Mesendoderm (in vitro differentiated cells): ENCODE data around the gene FTH1.

ENCODE experiments used
- DNase-seq: peaks from one replicate; pipeline ENCODE4 v3.0.0; 2013
- H2AK5ac ChIP-seq: 2 replicates; pipeline ENCODE4 v1.6.1; 2013; ENCODE audit warnings: low read length, inconsistent platforms
- H2BK120ac ChIP-seq: 2 replicates; pipeline ENCODE4 v1.6.1; 2013; ENCODE audit warnings: low read depth, mild to moderate bottlenecking, low read length, moderate library complexity, mixed read lengths
- H2BK15ac ChIP-seq: replicated peaks from 2 replicates; pipeline ENCODE4 v1.6.1; 2013; ENCODE audit warnings: low read depth, mild to moderate bottlenecking, moderate library complexity
- H2BK5ac ChIP-seq: 2 replicates; pipeline ENCODE4 v1.6.1; 2013; ENCODE audit warnings: low read length, inconsistent platforms
- H3K18ac ChIP-seq: 2 replicates; pipeline ENCODE4 v1.6.1; 2013; ENCODE audit warnings: mild to moderate bottlenecking, low read length, mixed read lengths
- H3K23ac ChIP-seq: one replicate; pipeline ENCODE4 v1.6.1; 2013; ENCODE audit warnings: low read length
- H3K27ac ChIP-seq: 2 replicates; pipeline ENCODE4 v1.5.1; 2013; ENCODE audit warnings: low read depth, mild to moderate bottlenecking, inconsistent platforms, low read length, moderate library complexity
- H3K27me3 ChIP-seq: 2 replicates; pipeline ENCODE4 v1.6.1; 2013; ENCODE audit warnings: low read length, control low read depth, mild to moderate bottlenecking, inconsistent platforms; ENCODE audit not compliant: insufficient read depth, poor library complexity
- H3K36me3 ChIP-seq: 2 replicates; pipeline ENCODE4 v1.6.1; 2013; ENCODE audit warnings: low read length, inconsistent platforms; ENCODE audit not compliant: control insufficient read depth, insufficient read depth
- H3K4ac ChIP-seq: one replicate; pipeline ENCODE4 v1.6.1; 2013; ENCODE audit warnings: low read depth, mild to moderate bottlenecking, low read length, moderate library complexity
- H3K4me1 ChIP-seq: 2 replicates; pipeline ENCODE4 v1.6.1; 2013; ENCODE audit warnings: low read depth, low read length, inconsistent platforms; ENCODE audit not compliant: control insufficient read depth
- H3K4me2 ChIP-seq: 2 replicates; pipeline ENCODE4 v1.6.1; 2013; ENCODE audit warnings: low read length
- H3K4me3 ChIP-seq: 2 replicates; pipeline ENCODE4 v1.5.1; 2013; ENCODE audit warnings: mild to moderate bottlenecking, low read length
- H3K56ac ChIP-seq: one replicate; pipeline ENCODE4 v1.6.1; 2013; ENCODE audit warnings: low read length
- H3K79me1 ChIP-seq: 2 replicates; pipeline ENCODE4 v1.6.1; 2013; ENCODE audit warnings: low read length, inconsistent platforms
- H3K79me2 ChIP-seq: 2 replicates; pipeline ENCODE4 v1.6.1; 2013; ENCODE audit warnings: mild to moderate bottlenecking, low read length; ENCODE audit not compliant: control insufficient read depth, insufficient read depth
- H3K9ac ChIP-seq: 2 replicates; pipeline ENCODE4 v1.6.1; 2013; ENCODE audit warnings: low read length, inconsistent platforms
- H4K5ac ChIP-seq: one replicate; pipeline ENCODE4 v1.6.1; 2013; ENCODE audit warnings: low read length
- H4K8ac ChIP-seq: one replicate; pipeline ENCODE4 v1.6.1; 2013; ENCODE audit warnings: low read depth, mild to moderate bottlenecking, control low read depth, low read length, moderate library complexity
- WGBS: extraction: QIAGEN DNeasy Blood & Tissue Kit; methylation state at CpG from one replicate; pipeline ENCODE4 v1.1.7; 2013; ENCODE audit warnings: low lambda C conversion rate, missing lambda C conversion rate; ENCODE audit not compliant: insufficient coverage; ENCODE audit errors: extremely low coverage; 5-methylcytosine and 5-hydroxymethylcytosine counted together

Gene FTH1

GRCh38 chr11:61971248-61972111 lies 4.0 kb upstream of the FTH1 start:
- DNase-seq: peak; percentile 100
- Histone ChIP-seq H3K23ac (no peak overlapping the region), H3K36me3 (no peaks in the 10 kb centered on the region), H4K5ac (peak overlapping the region; percentile 47), H3K56ac (peak overlapping the region; percentile 86), H2AK5ac (peak overlapping the region; percentile 63), H3K27ac (peak overlapping the region; percentile 19), H2BK5ac (peak overlapping the region; percentile 60), H2BK120ac (peak overlapping the region; percentile 5), H2BK15ac (peak overlapping the region; percentile 14), H3K18ac (peak overlapping the region; percentile 64), H3K4me1 (peaks cover 20% of the 10 kb centered on the region), H3K4me2 (no peak overlapping the region), H3K4ac (peak overlapping the region; percentile 60), H3K27me3 (no peaks in the 10 kb centered on the region), H3K4me3 (no peak overlapping the region), H4K8ac (no peak overlapping the region), H3K79me1 (peaks cover 7% of the 10 kb centered on the region), H3K79me2 (peaks cover 13% of the 10 kb centered on the region), H3K9ac (peak overlapping the region; percentile 60)
- WGBS: no CpG with 5 or more reads among the region's 16 CpGs

- H3K18ac ChIP-seq: no peak overlapping the region
- H4K8ac ChIP-seq: no peak overlapping the region
- no peak overlapping the region for H4K5ac ChIP-seq
- H3K27me3 ChIP-seq: no peaks in the 10 kb centered on the region
- H3K79me2 ChIP-seq: peaks cover 27% of the 10 kb centered on the region
- no peak overlapping the region for H2BK5ac ChIP-seq
- H3K56ac ChIP-seq: no peak overlapping the region
- no peak for DNase-seq
- no peak overlapping the region for H2BK120ac ChIP-seq
- no peak overlapping the region for H3K9ac ChIP-seq
- peaks cover 10% of the 10 kb centered on the region for H3K79me1 ChIP-seq
- no peak overlapping the region for H3K4me3 ChIP-seq
- H3K4ac ChIP-seq: no peak overlapping the region
- H3K4me2 ChIP-seq: no peak overlapping the region
- peaks cover 20% of the 10 kb centered on the region for H3K4me1 ChIP-seq
- H2AK5ac ChIP-seq: no peak overlapping the region
- no peak overlapping the region for H3K23ac ChIP-seq
- no peak overlapping the region for H2BK15ac ChIP-seq
- H3K36me3 ChIP-seq: peaks cover 4% of the 10 kb centered on the region
- whole genome bisulfite sequencing: no CpG with 5 or more reads among the region's 2 CpGs
- no peak overlapping the region for H3K27ac ChIP-seq
Observed at GRCh38 chr11:61969838-61970662, 2.6 kb upstream of the FTH1 start.

- H4K8ac ChIP-seq: no peak overlapping the region
- H3K79me2 ChIP-seq: peaks cover 29% of the 10 kb centered on the region
- no peak overlapping the region for H3K4me3 ChIP-seq
- no peak overlapping the region for H2AK5ac ChIP-seq
- no peak overlapping the region for H2BK15ac ChIP-seq
- H3K4ac ChIP-seq: no peak overlapping the region
- H3K79me1 ChIP-seq: peaks cover 12% of the 10 kb centered on the region
- no peak overlapping the region for H3K18ac ChIP-seq
- WGBS: no CpG with 5 or more reads among the region's 7 CpGs
- peaks cover 8% of the 10 kb centered on the region for H3K36me3 ChIP-seq
- H3K4me2 ChIP-seq: no peak overlapping the region
- H2BK120ac ChIP-seq: no peak overlapping the region
- H3K56ac ChIP-seq: no peak overlapping the region
- no peaks in the 10 kb centered on the region for H3K27me3 ChIP-seq
- H3K27ac ChIP-seq: no peak overlapping the region
- peaks cover 21% of the 10 kb centered on the region for H3K4me1 ChIP-seq
- H3K9ac ChIP-seq: no peak overlapping the region
- no peak overlapping the region for H2BK5ac ChIP-seq
- H3K23ac ChIP-seq: no peak overlapping the region
- no peak for DNase-seq
- no peak overlapping the region for H4K5ac ChIP-seq
Observed at GRCh38 chr11:61969391-61969758, 1.9 kb upstream of the FTH1 start.

- no peak overlapping the region for H3K4me3 ChIP-seq
Observed at GRCh38 chr11:61968758-61969390, 1.4 kb upstream of the FTH1 start.

GRCh38 chr11:61967924-61968757 lies 707 bp upstream of the FTH1 start:
- Histone ChIP-seq H3K27me3 (no peaks in the 10 kb centered on the region), H3K4me1 (peaks cover 18% of the 10 kb centered on the region), H3K36me3 (peaks cover 14% of the 10 kb centered on the region), H4K5ac (peak overlapping the region; percentile 78), H3K27ac (peak overlapping the region; percentile 94), H3K23ac (peak overlapping the region; percentile 92), H3K4me2 (peak overlapping the region; percentile 99), H2BK15ac (no peak overlapping the region), H2BK120ac (peak overlapping the region; percentile 95), H3K56ac (peak overlapping the region; percentile 99), H4K8ac (peak overlapping the region; percentile 28), H3K79me2 (peaks cover 29% of the 10 kb centered on the region), H3K4me3 (peak overlapping the region; percentile 82), H2BK5ac (peak overlapping the region; percentile 89), H3K79me1 (peaks cover 14% of the 10 kb centered on the region), H2AK5ac (peak overlapping the region; percentile 98), H3K18ac (peak overlapping the region; percentile 99), H3K4ac (peak overlapping the region; percentile 97), H3K9ac (peak overlapping the region; percentile 98)
- WGBS: no CpG with 5 or more reads among the region's 53 CpGs
- peak; percentile 52 for DNase-seq

More at GRCh38 chr11:61968758-61969390, 1.4 kb upstream of the FTH1 start:
- DNase-seq: no peak
- Histone ChIP-seq H3K4me1 (peaks cover 21% of the 10 kb centered on the region), H3K79me1 (peaks cover 14% of the 10 kb centered on the region), H3K27ac (no peak overlapping the region), H3K56ac (peak overlapping the region; percentile 99), H3K27me3 (no peaks in the 10 kb centered on the region), H3K79me2 (peaks cover 29% of the 10 kb centered on the region), H2BK5ac (no peak overlapping the region), H3K4me2 (peak overlapping the region; percentile 99), H3K4ac (peak overlapping the region; percentile 97), H2BK120ac (no peak overlapping the region), H3K23ac (peak overlapping the region; percentile 20), H2BK15ac (no peak overlapping the region), H2AK5ac (peak overlapping the region; percentile 98), H3K18ac (peak overlapping the region; percentile 99), H3K36me3 (peaks cover 9% of the 10 kb centered on the region), H4K5ac (no peak overlapping the region), H4K8ac (no peak overlapping the region), H3K9ac (peak overlapping the region; percentile 98)
- 100% methylated on average over 1 of the region's 16 CpGs for WGBS
